Measurements from ENCODE around the gene RIT2.

GRCh38 chr18:42838546-42839145, 276.8 kb downstream of the RIT2 start:
- TF ChIP-seq CTCF (IDR thresholded peaks at IDR 0.05; ENCODE audit: low read length) = no peak
- no peak for TF ChIP-seq EZH2phosphoT487 (IDR thresholded peaks at IDR 0.05; ENCODE audit: low read length)
